ENCODE results near the gene ZFHX3. TPM values are rescaled to one million over a fixed set of nuclear protein-coding genes. Genes with fewer than 3 reads are reported as not detected.

ZFHX3 gene
- total and polyA plus RNA-seq, 8 donors, result 2.5 to 17.6 (median 9.9) TPM

DNA sequence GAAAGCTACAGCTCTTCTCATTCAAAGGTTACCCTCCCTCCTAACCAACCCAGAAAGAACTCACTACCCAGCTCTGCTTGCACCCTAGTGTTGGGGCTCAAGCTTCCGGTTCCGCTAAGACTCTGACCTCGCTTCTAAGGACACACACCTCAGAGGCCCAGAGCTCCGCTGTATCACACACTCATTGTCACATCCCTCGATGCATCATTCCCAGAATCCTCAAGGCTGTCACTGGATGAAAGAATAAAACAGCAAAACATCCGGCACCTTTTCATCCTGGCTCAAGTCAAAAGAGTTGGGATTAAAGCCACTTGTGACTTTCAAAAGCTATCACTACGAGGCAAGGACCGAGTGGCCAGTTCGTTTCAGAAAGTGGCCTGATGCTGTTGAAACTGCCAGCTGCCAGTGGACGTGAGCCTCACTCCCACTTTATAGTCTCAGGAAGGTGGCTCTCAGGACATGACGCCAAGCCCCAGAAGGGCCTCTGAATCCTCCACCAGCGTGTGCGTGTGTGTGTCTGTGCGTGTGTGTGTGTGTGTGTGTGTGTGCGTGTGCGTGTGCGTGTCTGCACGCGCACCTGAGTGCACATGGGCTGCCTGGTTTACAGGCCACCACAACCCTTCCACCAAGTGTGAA lies 29.0 kb downstream of the ZFHX3 start:
- Histone ChIP-seq H3K9me3 (no peaks in the 10 kb centered on the region), H3K4me3 (no peak overlapping the region), H3K27me3 (no peaks in the 10 kb centered on the region), H3K36me3 (no peaks in the 10 kb centered on the region), H3K27ac (peak overlapping the region in 2 of 4 donors; percentile 73 to 78), H3K4me1 (peaks cover 45 to 75% (median 74%) of the 10 kb centered on the region in 3 donors)
- DNase-seq (no peak), ATAC-seq (no peak), FAIRE-seq (no peak)
- WGBS, 2 donors, result 81 to 82% methylated on average over 19 of the region's 19 CpGs
- TF ChIP-seq, protein P1, sequence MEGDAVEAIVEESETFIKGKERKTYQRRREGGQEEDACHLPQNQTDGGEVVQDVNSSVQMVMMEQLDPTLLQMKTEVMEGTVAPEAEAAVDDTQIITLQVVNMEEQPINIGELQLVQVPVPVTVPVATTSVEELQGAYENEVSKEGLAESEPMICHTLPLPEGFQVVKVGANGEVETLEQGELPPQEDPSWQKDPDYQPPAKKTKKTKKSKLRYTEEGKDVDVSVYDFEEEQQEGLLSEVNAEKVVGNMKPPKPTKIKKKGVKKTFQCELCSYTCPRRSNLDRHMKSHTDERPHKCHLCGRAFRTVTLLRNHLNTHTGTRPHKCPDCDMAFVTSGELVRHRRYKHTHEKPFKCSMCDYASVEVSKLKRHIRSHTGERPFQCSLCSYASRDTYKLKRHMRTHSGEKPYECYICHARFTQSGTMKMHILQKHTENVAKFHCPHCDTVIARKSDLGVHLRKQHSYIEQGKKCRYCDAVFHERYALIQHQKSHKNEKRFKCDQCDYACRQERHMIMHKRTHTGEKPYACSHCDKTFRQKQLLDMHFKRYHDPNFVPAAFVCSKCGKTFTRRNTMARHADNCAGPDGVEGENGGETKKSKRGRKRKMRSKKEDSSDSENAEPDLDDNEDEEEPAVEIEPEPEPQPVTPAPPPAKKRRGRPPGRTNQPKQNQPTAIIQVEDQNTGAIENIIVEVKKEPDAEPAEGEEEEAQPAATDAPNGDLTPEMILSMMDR (IDR thresholded peaks at IDR 0.05), result no peak
- intact Hi-C loops (cut with DNase I), result no loop called here

GRCh38 chr16:73017321-73017720 lies 30.6 kb downstream of the ZFHX3 start:
- 39 to 43% methylated on average over 5 of the region's 5 CpGs for WGBS, 2 donors
- TF ChIP-seq, protein P1 (IDR thresholded peaks at IDR 0.05), result no peak
- Histone ChIP-seq H3K27me3 (no peaks in the 10 kb centered on the region), H3K27ac (peak overlapping the region in 3 of 4 donors; percentile 81 to 88 (median 84)), H3K9me3 (no peaks in the 10 kb centered on the region), H3K36me3 (no peaks in the 10 kb centered on the region), H3K4me3 (no peak overlapping the region), H3K4me1 (peaks cover 41 to 60% (median 58%) of the 10 kb centered on the region in 3 donors)
- FAIRE-seq (no peak), DNase-seq (no peak), ATAC-seq (no peak)
- intact Hi-C loops (cut with DNase I), result no loop called here

DNA sequence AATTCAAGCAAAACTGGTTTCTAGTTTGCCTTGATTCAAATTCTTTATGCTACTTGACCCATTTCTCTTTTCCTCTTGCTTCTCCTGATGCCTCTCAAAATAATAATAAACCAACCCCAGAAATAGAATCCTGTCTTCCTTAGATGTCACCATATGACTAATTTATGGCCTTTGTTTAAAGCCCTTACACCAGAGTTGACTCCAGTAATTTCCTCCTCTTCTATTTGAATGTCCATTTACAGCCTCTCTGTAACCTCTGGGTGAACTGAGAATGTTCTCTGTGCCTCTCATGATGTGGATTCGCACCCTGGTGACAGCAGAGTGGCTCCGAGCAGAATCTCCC lies 31.5 kb downstream of the ZFHX3 start:
- DNase-seq, result no peak

DNA sequence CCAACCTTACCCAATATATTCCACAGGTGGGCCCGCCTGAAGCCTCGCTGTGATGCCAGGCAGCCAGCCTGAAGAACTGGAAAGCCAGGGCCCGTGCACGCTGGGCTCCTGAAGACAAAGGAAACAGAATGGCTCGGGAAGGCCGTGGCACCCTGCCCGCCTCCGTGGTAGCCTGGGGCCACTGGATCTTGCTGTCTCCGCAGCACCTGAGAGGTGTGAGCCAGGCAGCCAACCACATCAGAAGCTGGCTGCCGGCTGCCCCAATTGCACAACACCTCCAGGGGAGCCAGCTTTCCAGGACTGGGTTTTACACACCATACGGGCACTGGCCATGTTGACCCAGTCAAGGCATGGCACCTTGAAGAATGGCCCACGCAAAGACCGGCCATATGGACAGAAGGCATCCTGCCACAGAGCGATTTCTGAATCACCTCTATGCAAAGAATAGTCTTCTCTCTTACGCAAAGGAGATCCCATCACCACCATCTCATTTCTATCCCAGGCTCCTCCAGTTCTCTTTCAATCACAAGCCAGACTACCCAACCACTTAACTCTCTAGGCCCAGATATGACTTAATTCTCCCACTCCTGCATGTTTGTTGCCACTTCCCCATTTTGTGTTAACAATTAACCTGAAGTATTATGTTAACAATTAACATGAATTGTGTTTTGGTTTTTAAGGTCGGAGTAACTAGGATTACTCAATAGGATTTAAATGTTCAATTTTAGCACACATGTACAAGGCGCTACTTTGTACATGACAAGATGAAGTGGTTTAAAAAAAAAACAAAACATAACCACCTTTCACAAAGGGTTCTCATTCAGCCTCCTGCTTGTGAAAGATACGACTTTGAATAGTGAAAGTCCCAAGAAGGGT lies 32.1 kb downstream of the ZFHX3 start:
- FAIRE-seq (peak; percentile 65), DNase-seq (peak; percentile 76 to 93 (median 82)), ATAC-seq (peak; percentile 57 to 77 (median 65))
- intact Hi-C loops (cut with DNase I), result no loop called here
- Histone ChIP-seq H3K4me3 (no peak overlapping the region), H3K27me3 (no peaks in the 10 kb centered on the region), H3K9me3 (no peaks in the 10 kb centered on the region), H3K4me1 (peaks cover 35 to 52% (median 52%) of the 10 kb centered on the region in 3 donors), H3K27ac (peak overlapping the region; percentile 63 to 88 (median 82)), H3K36me3 (no peaks in the 10 kb centered on the region)
- 40 to 43% methylated on average over 18 of the region's 18 CpGs for WGBS, 2 donors
- TF ChIP-seq, protein P1 (IDR thresholded peaks at IDR 0.05), result no peak

More for the DNA sequence above, 31.5 kb downstream of the ZFHX3 start:
- Histone ChIP-seq H3K4me3 (no peak overlapping the region), H3K27me3 (no peaks in the 10 kb centered on the region), H3K4me1 (peaks cover 41 to 59% (median 58%) of the 10 kb centered on the region in 3 donors), H3K9me3 (no peaks in the 10 kb centered on the region), H3K36me3 (no peaks in the 10 kb centered on the region), H3K27ac (peak overlapping the region; percentile 16 to 88 (median 82))
- TF ChIP-seq, protein P1 (IDR thresholded peaks at IDR 0.05), result no peak
- no peak for FAIRE-seq
- WGBS, 2 donors, result 54 to 73% methylated on average over 2 of the region's 2 CpGs
- intact Hi-C loops (cut with DNase I), result no loop called here
- ATAC-seq, result no peak
